Left lung (tissue), 10 donors: ENCODE results near the gene ZSWIM6. TPM values are rescaled to one million over a fixed set of nuclear protein-coding genes. Genes with fewer than 3 reads are reported as not detected.
"Not testable (repeated sequence)": the region's sequence is repeated elsewhere in the genome, so short reads cannot be mapped to it uniquely, and the experiment has no call there.

Source experiments
- ATAC-seq: fragments of 200-7000 bp; cut with Tn5 transposase; one replicate; pipeline ENCODE4 v1.9.1; 2020; ENCODE audit warnings: moderate library complexity
- DNase-seq, 4 donors: peaks; one replicate each; pipeline ENCODE4 v3.0.0-alpha.2; 2013 to 2020
- H3K27ac ChIP-seq, 2 donors: fragments of 200-600 bp; sonication (generic) in 1 of 2; one replicate each; pipeline versions ENCODE4 v1.5.0 to v1.8.0; 2020 to 2021
- H3K27me3 ChIP-seq, 2 donors: fragments of 200-600 bp; sonication (generic) in 1 of 2; one replicate each; pipeline versions ENCODE4 v1.5.0 to v1.8.0; 2020 to 2021
- H3K36me3 ChIP-seq, 2 donors: fragments of 200-600 bp; sonication (generic) in 1 of 2; one replicate each; pipeline versions ENCODE4 v1.5.0 to v1.8.0; 2020 to 2021
- H3K4me1 ChIP-seq, 2 donors: fragments of 200-600 bp; one replicate each; pipeline ENCODE4 v1.8.0; 2021
- H3K4me3 ChIP-seq, 2 donors: fragments of 200-600 bp; sonication (generic) in 1 of 2; one replicate each; pipeline versions ENCODE4 v1.5.0 to v1.8.0; 2020 to 2021; ENCODE audit warnings: mild to moderate bottlenecking in 1 of 2
- H3K9me3 ChIP-seq, 2 donors: fragments of 200-600 bp; sonication (generic) in 1 of 2; one replicate each; pipeline versions ENCODE4 v1.5.0 to v1.8.0; 2020 to 2021
- CTCF ChIP-seq, 2 donors: fragments of 200-600 bp; sonication (generic) in 1 of 2; IDR thresholded peaks; one replicate each; pipeline versions ENCODE4 v1.5.0 to v1.8.0; 2021; ENCODE audit warnings: antibody characterized with exemption in 2 of 2
- intact Hi-C, 2 donors: fragments of 100-400 bp; cut with DNase I; formaldehyde crosslinking; loops; one replicate each; pipeline versions ENCODE4 v1.11.2 to v1.14.2; 2022
- polyA plus RNA-seq, 6 donors: library from polyadenylated mRNA; unstranded; fragments of 120-200 nt; gene quantifications; one replicate each; pipeline ENCODE4 v1.2.1, GENCODE V29; 2013; ENCODE audit not compliant: insufficient read length in 6 of 6
- total RNA-seq, 2 donors: library from RNA; stranded (reverse); fragmentation: NEBNext Ultra II Directional; extraction: Animal tissue kit (Norgen Biotek cat#: 25700); gene quantifications; one replicate each; pipeline ENCODE4 v1.2.1, GENCODE V29; 2021
- donor health status: DM: no; HTN: yes; CAD: no.
- donor health status: DM: no; HTN: no; CAD: no.

Gene ZSWIM6
- total and polyA plus RNA-seq, 8 donors: 17.5 to 24.4 (median 22.3) TPM

- ATAC-seq: no peak
- peaks cover 0 to 35% of the 10 kb centered on the region in 2 donors for H3K4me1 ChIP-seq
- no peaks in the 10 kb centered on the region for H3K36me3 ChIP-seq
- TF ChIP-seq CTCF (IDR thresholded peaks at IDR 0.05): no peak
- no peak overlapping the region for H3K4me3 ChIP-seq
- no peak overlapping the region for H3K27ac ChIP-seq
- intact Hi-C loops: no loop called here
- DNase-seq: no peak
- H3K27me3 ChIP-seq: no peaks in the 10 kb centered on the region
- H3K9me3 ChIP-seq: no peaks in the 10 kb centered on the region
Observed at GRCh38 chr5:61402244-61402823, 70.3 kb downstream of the ZSWIM6 start.

DNA sequence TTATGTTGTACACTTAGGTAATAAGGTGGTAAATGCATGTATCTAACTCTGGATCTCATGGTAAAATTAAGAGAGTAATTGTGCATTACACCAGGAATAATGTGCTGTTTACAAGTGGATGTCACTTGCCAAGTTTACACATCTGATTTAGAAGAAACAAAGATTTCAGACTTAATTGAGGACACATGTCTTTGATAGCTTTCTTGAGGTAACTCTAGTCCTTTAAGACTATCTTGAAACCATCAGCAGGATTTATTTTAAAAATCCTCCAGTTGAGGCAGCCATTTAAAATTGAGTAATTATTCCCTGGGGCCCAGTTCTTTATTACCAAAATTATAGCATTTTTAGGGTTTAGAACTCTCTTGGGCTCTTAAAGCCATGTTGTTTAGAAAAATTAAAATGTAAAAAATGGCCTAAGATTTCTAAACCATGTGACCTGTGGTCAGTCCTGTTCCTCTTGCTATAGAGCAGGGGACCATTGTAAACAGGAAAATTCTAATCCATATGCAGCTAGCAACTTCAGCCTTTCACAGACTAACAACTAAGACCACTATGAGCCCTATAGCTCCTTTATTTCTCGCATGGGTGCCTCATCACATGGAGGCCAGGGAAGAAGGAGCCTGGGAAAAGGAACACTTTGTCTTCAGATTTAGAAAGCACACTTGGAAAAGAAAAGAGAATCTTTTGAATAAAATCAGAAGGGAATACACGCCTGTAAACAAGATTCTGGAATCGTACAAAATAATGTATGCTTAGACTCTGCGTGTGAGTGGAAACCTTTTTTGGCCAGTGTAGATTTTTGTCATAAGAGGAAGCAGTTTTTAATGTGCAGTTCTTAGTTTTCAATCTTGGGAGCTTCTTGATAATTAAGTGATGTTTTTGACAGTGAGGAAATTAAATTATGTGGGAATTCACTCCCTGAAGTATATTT is 71.2 kb downstream of the ZSWIM6 start:
- H3K27me3 ChIP-seq: no peaks in the 10 kb centered on the region
- H3K36me3 ChIP-seq: no peaks in the 10 kb centered on the region
- H3K27ac ChIP-seq: no peak overlapping the region
- DNase-seq (no peak), ATAC-seq (no peak)
- intact Hi-C loops: no loop called here
- H3K4me1 ChIP-seq: peaks cover 6 to 44% of the 10 kb centered on the region in 2 donors
- H3K9me3 ChIP-seq: no peaks in the 10 kb centered on the region
- no peak for TF ChIP-seq CTCF (IDR thresholded peaks at IDR 0.05)
- H3K4me3 ChIP-seq: no peak overlapping the region

GRCh38 chr5:61405511-61406295 is 73.6 kb downstream of the ZSWIM6 start:
- Histone ChIP-seq H3K4me3 (no peak overlapping the region), H3K27ac (no peak overlapping the region), H3K27me3 (no peaks in the 10 kb centered on the region), H3K9me3 (no peaks in the 10 kb centered on the region), H3K4me1 (peaks cover 19 to 67% of the 10 kb centered on the region in 2 donors), H3K36me3 (no peaks in the 10 kb centered on the region)
- no peak for ATAC-seq
- no peak for DNase-seq
- no peak for TF ChIP-seq CTCF (IDR thresholded peaks at IDR 0.05)
- intact Hi-C loops: no loop called here

GRCh38 chr5:61406497-61406896 is 74.4 kb downstream of the ZSWIM6 start:
- DNase-seq, H3K9me3 ChIP-seq, H3K27me3 ChIP-seq, H3K36me3 ChIP-seq, H3K27ac ChIP-seq, intact Hi-C loops, H3K4me3 ChIP-seq, ATAC-seq: not testable (repeated sequence)
- peaks cover 19 to 65% of the 10 kb centered on the region in 2 donors for H3K4me1 ChIP-seq

DNA sequence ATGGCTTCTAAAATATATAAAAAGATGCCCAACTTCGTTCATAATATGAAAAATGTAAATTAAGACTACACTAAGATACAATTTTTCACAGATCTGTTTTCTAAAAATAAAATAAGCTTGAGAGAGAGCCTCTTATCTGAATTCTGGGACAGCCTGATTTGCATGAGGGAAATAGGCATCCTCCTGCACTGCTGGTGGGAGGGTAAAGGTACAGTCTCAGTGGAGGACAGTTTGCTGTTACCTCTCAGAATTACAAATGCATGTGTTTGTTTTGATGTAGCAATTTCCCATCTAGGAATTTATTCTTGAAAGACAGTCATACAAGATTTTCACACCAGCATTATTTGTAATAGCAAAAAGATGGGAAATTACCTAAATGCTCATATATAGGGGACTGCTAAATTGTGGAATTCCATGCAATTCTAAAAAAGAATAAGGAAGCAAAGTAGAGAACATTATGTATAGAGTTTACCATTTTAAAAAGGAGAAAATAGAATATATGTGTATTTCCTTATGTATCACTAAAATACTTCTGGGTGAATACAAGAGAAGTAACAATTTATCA is 75.7 kb downstream of the ZSWIM6 start:
- Histone ChIP-seq H3K27ac (no peak overlapping the region), H3K36me3 (no peaks in the 10 kb centered on the region), H3K4me1 (peaks cover 19 to 52% of the 10 kb centered on the region in 2 donors), H3K4me3 (no peak overlapping the region), H3K27me3 (no peaks in the 10 kb centered on the region), H3K9me3 (no peaks in the 10 kb centered on the region)
- intact Hi-C loops: no loop called here
- TF ChIP-seq CTCF (IDR thresholded peaks at IDR 0.05): no peak
- ATAC-seq (no peak), DNase-seq (no peak)
